Measurements from ENCODE around the gene MYO9B.
"Not testable (repeated sequence)": the region's sequence is repeated elsewhere in the genome, so short reads cannot be mapped to it uniquely, and the experiment has no call there.

The MYO9B gene

GRCh38 chr19:17137417-17137816, 61.8 kb downstream of the MYO9B start:
- TF ChIP-seq, protein P1, sequence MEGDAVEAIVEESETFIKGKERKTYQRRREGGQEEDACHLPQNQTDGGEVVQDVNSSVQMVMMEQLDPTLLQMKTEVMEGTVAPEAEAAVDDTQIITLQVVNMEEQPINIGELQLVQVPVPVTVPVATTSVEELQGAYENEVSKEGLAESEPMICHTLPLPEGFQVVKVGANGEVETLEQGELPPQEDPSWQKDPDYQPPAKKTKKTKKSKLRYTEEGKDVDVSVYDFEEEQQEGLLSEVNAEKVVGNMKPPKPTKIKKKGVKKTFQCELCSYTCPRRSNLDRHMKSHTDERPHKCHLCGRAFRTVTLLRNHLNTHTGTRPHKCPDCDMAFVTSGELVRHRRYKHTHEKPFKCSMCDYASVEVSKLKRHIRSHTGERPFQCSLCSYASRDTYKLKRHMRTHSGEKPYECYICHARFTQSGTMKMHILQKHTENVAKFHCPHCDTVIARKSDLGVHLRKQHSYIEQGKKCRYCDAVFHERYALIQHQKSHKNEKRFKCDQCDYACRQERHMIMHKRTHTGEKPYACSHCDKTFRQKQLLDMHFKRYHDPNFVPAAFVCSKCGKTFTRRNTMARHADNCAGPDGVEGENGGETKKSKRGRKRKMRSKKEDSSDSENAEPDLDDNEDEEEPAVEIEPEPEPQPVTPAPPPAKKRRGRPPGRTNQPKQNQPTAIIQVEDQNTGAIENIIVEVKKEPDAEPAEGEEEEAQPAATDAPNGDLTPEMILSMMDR (IDR thresholded peaks at IDR 0.05; ENCODE audit: borderline replicate concordance, insufficient read depth, low read depth, low read length), result no peak
- H3K4me3 ChIP-seq (ENCODE audit: low read depth, low read length), result no peak overlapping the region

DNA sequence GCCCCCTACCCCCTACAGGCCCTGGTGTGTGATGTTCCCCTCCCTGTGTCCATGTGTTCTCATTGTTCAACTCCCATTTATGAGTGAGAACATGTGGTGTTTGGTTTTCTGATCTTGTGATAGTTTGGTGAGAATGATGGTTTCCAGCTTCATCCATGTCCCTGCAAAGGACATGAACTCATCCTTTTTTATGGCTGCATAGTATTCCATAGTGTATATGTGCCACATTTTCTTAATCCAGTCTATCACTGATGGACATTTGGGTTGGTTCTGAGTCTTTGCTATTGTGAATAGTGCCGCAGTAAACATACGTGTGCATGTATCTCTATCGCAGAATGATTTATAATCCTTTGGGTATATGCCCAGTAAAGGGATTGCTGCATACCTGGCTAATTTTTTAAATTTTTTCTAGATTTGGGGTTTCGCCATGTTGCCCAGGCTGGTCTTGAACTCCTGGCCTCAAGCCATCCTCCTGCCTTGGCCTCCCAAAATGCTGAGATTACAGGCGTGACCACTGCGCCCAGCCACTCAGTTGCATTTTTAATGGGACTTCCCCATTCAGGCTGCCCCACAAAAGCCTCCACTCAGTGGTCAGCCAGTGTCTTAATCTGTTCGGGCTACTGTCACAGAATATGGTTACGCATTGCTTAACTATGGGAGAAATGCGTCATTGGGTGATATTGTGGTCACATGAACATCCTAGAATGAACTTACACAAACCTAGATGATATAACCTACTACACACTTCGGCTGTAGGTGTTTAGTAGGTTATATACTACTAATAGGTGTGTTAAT, 62.7 kb downstream of the MYO9B start:
- H3K4me3 ChIP-seq (ENCODE audit: low read depth, low read length), result not testable (repeated sequence)

- H3K4me3 ChIP-seq (ENCODE audit: low read depth, low read length), result no peak overlapping the region
- TF ChIP-seq, protein P1 (IDR thresholded peaks at IDR 0.05; ENCODE audit: borderline replicate concordance, insufficient read depth, low read depth, low read length), result no peak
Observed at GRCh38 chr19:17138937-17139598, 63.5 kb downstream of the MYO9B start.

GRCh38 chr19:17144771-17145170, 69.2 kb downstream of the MYO9B start:
- H3K4me3 ChIP-seq (ENCODE audit: low read depth, low read length), result not testable (repeated sequence)

DNA sequence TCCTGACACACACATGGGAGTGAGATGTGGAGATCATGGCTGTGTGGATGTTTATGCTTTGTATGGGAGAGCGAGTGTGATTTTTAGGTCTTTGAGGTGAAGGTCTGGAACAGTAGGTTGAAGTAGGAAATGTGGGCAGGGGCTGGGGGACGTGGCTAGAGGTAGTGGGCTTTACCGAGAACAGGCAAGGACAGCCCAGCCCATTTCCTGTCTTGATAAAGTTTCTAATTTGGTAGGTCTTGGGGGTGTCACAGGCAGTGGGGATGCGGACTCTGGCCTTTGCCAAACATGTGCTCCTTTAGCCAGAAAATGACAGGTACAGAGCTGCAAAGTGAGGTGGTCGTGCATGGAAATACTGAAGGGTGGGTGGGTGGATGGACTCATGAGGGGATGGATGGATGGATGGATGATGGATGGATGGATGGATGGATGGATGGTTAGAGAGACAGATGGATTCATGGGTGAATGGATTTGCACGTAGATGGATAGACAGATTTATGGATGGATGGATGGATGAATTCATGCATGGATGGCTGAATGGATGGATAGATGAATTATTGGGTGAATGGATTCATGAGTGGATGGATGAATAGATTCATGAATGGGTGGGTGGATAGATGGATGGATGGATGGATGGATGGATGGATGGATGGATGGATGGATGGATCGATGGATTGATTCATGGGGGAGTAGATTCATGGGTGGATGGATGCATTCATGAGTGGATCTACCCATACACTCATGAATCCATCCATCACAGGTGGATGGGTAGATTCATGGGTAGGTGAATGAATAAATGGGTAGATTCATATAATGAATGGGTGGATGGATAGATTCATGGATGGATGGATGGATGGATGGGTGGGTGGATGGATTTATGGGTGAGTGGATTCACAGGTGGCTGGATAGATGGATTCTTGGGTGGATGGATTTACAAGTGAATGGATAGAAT, 70.2 kb downstream of the MYO9B start:
- H3K4me3 ChIP-seq (ENCODE audit: low read depth, low read length), result no peak overlapping the region
- TF ChIP-seq, protein P1 (IDR thresholded peaks at IDR 0.05; ENCODE audit: borderline replicate concordance, insufficient read depth, low read depth, low read length), result no peak

- TF ChIP-seq, protein P1 (IDR thresholded peaks at IDR 0.05; ENCODE audit: borderline replicate concordance, insufficient read depth, low read depth, low read length), result no peak
Observed at GRCh38 chr19:17148130-17148529, 72.6 kb downstream of the MYO9B start.

GRCh38 chr19:17149393-17150135, 74.0 kb downstream of the MYO9B start:
- H3K4me3 ChIP-seq (ENCODE audit: low read depth, low read length), result no peak overlapping the region
- TF ChIP-seq, protein P1 (IDR thresholded peaks at IDR 0.05; ENCODE audit: borderline replicate concordance, insufficient read depth, low read depth, low read length), result no peak

More at GRCh38 chr19:17148130-17148529, 72.6 kb downstream of the MYO9B start:
- H3K4me3 ChIP-seq (ENCODE audit: low read depth, low read length), result no peak overlapping the region

All from GM12875 (cell line).